ENCODE results near the gene XRCC6.
"Not testable (repeated sequence)": the region's sequence is repeated elsewhere in the genome, so short reads cannot be mapped to it uniquely, and the experiment has no call there.

- TF ChIP-seq CTCF (IDR thresholded peaks at IDR 0.05 in 8 of 11, conservative IDR thresholded peaks at IDR 0.05 in 3 of 11) = not testable (repeated sequence)
- peak in 2 of 3 donors; percentile 9 to 43 for TF ChIP-seq POLR2AphosphoS5 (IDR thresholded peaks at IDR 0.05)
Measured at GRCh38 chr22:41631615-41632014, 10.5 kb downstream of the XRCC6 start.
